GM21576 (cell line): ENCODE measurements around the gene ADAM33.
A peak's percentile ranks its signal among the peaks of the same experiment; 100 is the strongest.

Experiments used
- ATAC-seq: cut with Tn5 transposase; IDR thresholded peaks from one replicate; pipeline ENCODE4 v1.9.1; 2021; ENCODE audit warnings: mild to moderate bottlenecking, moderate library complexity; ENCODE audit not compliant: unreplicated experiment

The ADAM33 gene

DNA sequence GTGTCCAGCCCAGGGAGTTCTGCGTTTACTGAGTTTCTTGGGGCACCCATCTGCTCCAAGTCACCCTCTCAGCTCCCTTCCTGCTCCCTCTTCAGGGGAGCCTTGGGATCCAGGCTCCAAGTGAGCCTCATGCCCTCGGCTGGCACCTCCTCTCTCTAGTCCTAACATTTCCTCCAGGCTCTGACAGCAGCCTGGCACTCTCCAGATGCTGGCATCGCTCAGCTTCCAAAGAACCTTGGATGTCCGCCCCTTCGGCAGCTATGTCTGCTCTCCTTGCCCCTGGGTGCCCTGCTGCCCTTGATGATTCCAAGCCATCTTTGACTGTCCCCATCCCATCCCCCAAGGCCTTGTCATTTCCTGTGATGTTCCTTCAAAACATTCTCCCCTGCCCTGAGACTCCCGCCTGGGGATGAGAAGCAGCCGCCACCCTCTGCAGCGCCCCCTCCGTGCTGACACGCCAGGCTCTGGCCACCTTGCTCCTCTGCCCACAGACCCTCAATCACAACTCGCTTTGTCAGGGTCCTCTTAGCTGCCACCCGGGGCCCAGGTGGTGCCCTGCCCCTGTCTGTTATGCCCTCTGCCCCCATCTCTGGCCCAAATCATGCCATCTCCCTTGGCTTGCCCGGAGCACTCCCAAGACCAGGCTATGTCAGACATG lies 12.0 kb downstream of the ADAM33 start:
- ATAC-seq: no peak

DNA sequence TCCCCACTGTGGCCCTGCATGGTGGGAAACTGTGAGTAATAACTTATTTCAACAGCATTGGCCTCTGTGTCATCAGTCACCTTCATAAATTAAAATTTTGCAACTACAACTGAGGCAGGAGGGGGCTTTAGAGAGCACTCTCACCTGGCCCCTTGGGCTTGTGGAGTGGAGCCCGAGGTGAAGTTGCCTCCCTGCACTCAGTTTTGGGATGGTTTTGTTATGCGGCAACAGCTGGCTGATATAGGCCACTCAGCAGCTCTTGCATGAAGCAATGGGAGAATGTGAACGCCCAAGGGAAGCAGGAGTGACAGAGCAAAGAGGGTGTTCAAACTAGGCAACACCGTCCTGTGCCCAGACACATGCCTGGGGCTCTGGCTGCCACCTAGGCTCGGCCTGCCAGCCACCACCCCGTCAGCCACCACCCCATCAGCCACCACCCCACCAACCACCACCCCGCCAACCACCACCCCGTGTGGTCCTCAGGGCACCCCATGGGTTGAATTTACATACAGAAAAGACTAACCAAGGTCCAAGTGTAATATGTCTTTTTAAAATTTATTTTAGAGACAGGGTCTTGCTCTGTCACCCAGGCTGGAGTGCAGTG lies 14.3 kb downstream of the ADAM33 start:
- no peak for ATAC-seq

DNA sequence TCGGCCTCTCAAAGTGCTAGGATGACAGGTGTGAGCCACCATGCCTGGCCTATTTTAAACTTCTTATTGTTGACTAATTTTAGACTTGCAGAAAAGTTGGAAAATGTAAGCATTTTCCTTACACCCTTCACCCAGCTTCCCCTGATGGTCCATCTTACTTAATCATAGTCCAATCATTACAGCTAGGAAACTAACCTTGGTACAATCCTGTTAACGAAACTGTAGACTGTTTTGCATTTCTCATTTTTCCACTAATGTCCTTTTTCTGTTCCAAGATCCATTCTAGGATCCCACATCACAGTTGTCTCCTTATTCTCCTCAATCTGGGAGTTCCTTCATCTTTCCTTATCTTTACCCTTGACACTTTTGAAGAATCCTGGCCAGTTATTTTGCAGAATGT lies 18.0 kb downstream of the ADAM33 start:
- ATAC-seq: no peak

DNA sequence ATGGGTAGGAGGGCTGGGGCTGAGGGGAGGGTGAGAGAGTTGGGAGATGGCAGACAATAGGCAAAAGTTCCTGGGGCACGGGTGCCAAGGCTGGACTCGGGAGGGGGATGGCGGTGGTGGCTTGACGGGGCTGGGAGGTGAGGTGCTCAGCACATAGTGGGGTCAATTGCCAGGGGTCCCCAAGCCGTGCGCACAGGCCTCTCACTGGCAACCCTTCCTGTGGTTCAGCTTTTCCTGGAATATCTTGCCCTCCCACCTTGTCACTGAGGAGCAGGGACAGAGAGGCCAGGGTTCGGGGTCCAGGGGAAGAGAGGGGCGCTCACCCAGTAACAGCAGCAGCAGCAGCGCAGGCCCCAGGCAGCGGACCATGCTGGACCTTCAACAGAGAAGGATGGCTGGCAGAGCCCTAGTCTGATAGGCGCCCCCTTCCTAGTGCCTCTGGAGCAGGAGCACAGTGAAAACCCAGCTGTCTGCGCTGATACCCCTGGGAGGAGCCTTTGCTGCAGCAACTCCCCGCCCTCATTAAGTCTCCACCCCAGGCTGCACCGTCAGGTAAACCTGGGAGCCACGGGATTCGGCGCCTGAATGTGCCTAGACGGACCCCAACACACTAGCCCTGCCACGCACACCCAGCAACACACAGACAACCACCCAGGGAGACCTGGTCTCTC lies 18.6 kb downstream of the ADAM33 start, which contains the start of gene GFRA4:
Gene GFRA4, minus strand, starts transcription at position 369 of the 671 bp plus-strand sequence. Its CDS starts 0 bp downstream, at position 369.
- ATAC-seq: no peak

DNA sequence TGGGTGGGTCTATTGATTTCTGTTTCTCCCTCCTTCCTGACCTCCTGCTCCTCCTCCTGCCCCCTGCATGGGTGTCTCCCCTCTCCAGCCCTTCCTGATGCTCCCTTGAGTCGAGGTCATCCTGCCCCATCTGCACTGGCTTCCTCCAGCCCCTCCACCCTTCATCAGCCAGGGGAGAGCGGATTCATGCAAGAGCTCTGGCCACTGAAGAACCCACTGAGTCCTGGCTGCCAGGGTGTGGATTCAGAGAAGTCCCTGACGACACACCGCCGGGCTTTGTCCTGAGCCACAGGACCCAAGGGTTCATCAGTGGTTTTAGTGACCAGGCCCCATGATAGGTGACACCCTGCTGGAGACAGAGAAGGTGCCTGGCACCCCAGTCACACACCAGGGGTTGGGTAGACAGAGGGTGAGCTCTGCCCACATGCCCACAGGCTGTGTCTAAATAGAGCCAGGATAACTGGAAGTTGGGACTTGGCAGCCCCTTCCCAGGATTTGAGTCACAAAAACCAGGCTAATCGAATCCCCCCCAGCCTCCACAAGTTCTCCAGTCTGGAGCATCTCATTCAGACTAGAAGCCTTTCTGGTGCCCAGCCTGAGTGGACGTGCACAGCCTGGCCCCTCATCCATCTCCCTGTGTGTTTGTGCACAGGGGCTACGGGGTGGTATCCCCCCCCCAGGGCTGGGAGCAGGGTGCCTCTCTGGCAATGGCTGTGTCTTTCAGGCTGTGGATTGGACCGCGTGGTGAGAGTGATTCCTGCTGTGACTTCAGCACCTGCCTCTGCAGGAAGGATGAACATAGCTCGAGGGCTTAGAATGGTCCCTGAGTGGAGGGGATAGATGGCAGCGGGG lies 19.8 kb downstream of the ADAM33 start:
- ATAC-seq: no peak

DNA sequence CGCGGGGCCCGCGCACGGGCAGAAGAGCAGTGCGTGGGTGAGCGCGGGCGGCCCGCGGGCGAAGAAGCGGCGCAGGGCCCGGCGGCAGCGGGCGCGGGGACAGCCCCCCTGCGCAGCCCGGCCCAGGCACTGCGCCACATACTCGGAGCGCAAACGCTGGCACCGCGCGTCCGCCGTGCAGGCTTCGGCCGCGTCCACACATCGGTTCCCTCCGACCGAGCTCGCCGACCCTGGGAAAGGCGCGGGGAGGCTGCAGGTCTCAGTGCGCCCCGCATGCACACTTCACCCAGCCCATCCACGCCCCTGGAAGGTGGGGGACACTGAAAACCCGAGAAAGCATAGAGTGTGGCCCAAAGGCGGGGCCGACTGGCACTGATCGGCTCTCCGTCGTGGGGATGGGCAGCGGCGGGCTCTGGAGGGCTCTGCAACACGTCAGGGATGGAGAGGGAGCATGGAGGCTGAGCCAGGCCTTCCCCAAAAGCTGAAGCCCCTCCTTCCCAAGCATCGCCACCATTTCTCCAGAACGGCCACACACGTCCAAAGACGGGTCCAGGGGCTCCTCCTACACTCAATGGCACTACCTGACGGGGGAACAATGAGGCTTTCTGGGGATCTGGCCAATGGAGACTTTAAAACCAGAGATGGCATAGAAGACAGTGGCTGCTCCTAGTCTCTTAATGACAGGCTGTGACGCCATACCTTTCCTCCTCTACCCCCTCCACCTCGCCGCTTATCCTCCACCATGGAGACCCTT lies 20.6 kb downstream of the ADAM33 start:
- no peak for ATAC-seq

DNA sequence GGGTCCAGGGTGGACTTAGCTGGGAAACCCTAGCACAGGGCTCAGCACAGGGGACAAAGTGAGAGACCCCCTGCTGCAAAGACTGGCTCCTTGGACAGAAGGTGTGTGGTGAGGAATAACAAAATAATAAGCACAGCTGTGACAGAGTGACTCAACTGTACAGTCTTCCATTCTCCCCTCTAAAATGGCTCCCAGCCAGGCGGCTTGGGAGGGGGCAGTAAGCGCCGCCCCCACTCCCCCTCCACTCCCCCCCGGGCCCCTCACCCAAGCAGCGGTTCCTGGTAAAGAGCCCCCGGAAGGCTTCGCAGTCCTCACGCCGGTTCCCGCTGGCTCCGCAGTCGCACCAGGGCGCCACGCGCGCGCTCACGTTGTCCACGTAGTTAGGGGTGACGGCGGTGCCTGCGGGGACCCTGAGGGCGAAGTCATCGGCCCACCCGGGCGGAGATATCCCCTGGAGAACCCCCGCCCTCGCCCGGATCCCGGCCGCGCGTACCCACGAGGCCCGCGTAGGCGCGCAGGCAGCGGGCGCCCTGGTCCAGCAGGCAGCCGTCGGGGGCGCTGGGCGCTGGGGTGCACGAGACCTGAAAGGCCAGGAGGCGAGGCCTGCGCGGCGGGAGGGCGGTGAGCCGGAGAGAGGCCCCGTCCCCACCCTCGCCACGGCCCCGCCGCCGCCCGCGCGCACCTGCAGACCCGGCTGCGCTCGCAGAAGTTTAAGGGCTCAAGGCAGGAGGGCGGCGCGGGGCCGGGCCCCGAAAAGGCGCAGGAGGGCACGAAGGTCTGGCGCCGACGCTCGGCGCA lies 21.3 kb downstream of the ADAM33 start:
- no peak for ATAC-seq

DNA sequence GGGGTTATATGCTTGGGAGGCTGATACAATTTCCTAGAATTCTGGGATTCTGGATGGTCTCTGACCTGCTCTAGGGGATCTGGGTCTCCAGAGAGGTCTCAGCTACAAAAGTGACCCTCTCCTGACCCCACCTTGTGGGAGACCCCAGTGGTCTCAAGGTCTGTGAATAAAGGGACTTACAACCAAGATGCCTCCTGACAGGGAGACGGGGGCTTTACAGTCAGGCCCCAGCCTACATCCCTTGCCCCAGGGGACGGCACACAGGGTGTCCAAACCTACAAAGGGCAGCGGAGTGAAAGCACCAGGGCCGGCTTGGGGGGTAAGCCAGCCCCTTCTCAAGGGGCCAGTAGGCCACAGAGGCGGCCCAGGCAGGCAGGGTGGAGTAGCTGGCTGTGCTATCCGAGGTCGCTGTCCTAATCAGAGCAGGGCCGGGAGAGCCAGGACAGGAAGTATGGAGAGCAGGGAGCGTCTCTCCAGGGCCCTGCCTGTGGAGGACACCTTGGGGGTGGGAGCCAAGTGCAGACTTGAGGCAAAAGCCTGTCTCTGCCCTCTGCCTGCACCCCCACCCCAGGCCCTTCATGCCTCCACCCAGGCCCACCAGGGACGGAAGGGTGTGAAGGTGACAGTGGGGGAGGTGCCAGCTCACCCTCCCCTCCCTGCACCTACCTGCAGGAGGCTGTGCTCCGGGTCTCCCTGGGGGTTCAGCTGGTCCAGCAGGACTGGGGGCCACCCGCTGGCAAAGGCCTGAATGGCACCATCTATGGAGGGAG lies 22.1 kb downstream of the ADAM33 start:
- no peak for ATAC-seq

DNA sequence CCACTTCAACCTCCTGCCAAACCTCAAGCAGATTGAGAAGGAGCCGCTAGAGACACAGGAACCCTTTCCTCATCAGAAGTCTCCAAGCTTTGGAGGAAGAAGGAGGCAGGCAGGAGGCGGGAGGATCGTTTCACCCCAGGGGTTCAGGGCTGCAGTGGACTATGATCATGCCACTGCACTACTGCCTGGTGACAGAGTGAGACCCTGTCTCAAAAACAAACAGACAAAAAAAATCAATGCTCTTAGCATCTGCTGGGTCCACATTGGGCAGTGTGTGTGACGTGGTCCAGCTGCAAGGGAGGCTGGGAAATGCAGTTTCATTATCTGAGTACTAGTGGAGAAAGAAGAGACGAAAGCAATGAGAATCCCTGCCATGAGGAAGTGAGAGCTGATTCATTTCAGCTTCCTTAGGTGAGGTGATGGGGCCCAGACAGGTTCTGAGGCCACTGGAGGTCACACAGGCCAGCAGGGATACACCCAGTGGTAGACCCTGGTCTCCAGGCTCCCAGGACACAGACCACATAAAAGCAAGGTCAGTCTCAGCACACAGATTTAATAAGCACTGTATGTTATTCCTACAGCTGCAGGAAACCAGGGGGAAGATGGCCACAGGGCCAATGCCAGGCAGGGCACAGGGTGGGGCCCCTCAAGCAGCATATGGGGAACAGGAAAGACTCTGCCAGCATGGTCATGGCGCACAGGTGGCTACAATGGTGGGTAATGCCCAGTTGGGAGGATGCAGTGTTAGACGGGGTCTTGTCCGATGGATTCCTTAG lies 22.9 kb downstream of the ADAM33 start:
- peak; percentile 92 for ATAC-seq

DNA sequence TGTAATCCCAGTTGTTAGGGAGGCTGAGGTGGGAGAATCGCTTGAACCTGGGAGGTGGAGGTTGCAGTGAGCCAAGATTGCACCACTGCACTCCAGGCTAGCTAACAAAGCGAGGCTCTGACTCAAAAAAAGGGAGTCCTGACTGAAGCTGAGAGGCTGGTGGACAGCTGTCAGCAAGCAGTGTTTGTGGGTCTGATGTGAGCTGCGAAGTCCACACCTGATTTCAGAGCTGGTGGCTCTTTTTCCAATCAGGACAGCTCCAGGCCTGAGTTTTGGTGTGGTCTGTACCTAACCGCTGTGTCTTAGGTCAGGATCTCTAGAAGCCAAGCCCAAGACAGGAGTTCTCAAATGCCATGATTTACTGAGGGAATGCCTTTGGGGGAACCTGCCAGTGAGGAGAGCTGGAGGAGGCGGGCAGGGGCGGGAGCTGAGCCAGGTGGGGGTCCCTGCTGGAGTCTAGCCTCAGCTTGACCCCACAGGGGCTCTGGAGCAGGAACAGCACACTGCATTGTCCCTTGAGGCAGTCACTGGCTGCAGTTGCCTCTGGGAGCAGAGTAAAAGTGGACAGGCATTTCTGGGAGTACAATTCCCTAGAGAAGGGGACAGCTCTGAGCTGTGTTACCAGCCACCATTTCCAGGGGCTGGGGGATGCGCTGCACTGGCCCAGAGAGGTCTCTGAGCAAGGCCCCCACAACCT lies 23.6 kb downstream of the ADAM33 start:
- ATAC-seq: no peak

DNA sequence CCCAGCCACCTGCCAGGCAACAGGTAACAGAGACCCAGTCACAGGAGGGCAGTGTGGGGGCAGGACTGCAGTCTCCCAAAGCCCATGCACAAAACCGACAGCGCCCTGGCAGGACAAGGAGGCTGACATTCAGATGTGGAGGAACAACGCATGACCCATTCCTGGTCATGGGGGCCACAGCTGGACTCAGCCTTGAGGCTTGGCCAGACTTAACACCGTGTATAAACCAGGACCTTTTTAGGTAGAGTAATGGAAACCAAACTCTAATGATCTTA lies 26.7 kb downstream of the ADAM33 start:
- no peak for ATAC-seq

DNA sequence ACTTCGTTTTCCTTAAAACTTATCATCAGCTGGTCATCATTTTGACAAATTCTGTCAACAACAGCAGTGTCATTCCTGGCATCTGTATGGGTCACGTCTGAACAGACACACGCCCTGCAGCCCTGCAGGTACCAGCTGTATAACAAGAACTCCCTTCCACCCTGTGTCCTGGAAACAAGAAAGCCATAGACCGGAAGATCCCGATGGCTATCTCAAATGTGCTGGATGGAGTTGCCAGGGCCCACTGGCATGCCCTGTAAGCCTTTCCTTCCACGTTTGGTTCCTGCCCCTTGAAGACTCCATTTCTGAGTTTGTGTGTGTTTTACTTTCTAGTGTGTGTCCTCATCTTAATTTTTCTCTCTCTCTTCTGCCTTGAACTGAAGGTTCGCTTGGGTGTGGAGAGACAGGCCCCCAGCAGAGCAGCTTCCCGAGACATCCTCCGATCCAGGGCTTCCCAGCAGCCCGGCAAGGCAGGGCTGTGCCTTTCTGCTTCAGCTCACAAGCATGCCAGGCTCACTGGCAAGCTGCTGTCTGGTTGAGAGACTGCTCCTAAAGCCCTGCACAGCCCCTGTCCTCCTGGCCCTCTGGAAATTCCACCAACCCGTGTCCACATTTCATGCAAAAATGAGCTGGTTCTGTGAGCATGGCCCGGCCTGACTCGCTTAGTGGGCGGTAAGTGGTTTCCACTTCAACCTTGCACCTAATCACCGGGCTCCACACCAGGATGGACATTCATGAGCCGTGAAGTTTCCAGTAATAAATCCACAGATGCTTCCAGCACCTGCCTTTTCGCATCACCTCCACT lies 27.3 kb downstream of the ADAM33 start:
- ATAC-seq: no peak

DNA sequence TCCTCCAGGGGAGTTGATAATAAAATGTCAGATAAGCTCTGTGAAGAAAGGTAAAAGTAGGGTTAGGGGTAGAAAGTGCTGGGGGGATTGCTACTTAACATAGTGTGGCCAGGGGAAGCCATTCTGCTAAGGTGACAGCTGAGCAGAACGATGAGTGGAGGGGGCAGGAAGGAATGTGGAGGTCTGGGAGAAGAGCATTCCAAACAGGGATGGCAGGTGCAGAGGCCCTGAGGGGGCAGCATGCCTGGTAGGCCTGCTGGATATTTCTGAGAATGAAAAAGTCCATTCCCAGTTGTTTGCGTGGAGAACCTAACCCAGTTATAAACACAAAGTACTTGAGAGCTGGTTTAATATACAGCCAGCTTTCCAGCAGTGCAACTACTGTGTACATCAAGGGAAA lies 27.9 kb downstream of the ADAM33 start:
- no peak for ATAC-seq

DNA sequence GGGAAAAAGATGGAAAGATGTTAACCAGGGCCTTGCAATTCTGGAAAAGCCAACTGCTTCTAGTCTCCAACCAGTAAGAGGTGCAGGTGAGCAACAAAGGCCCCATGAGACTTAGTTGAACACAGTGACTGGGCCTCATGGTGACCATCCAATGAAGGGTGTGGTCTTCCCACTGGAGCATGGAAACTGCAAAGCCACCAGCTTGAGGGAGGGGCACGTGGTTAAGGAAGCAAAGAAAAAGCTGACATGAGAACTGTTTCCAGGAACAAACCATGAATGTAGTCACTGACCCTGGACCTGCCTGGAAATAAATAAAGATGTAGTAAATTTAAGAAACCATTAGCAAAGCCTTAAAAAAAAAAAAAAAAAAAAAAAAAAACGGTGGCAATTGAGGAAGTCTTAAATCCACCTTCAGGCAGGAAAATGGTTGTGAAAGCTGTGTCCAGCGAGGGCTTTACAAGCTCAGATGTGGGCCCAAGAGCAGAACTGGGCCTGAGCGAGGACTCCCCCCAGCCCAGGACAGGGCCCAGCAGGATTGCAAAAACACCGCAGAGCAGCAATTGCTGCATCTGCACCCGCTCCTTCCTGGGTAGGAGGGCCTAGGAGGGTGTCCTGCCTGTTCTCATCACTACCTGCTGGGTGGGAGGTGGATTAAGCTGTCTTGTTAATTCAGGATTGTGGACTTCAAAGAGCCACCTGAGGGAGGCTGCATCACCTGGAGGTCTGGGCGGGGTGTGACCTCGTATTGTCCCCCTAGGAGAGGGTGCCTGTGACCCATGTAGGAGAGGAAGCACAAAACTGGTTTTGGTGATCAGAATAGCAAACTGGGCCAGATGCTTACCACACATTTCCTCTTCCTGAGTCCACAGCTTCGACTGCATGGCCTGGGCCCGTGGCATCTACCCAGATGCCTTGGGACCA lies 28.9 kb downstream of the ADAM33 start:
- no peak for ATAC-seq

DNA sequence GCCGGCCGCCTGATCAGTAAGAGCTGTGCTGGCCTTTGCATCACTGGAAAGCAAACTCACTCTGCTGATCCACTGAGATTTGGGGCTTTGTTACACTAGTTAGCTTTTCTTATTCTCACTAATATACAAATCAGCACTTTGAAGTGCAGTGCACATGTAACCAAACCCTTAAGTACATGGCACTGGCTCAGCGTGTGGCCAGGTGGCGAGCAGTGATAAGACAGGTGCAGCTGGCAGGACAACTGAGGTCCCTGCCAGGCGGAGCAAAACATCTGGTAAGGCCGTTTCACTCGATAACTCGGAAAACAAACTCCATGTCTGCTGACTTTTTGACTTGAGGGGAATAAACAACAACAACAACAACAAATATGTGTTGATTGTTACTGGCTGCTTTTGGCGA lies 29.6 kb downstream of the ADAM33 start:
- no peak for ATAC-seq
